HG02840 (cell line): Measurements from ENCODE around the gene MIGA2.

Source experiments
- ATAC-seq: cut with Tn5 transposase; IDR thresholded peaks from one replicate; pipeline ENCODE4 v1.9.1; 2021; ENCODE audit warnings: mild to moderate bottlenecking, moderate library complexity, moderate number of reproducible peaks; ENCODE audit not compliant: unreplicated experiment, low FRiP score

MIGA2 gene

DNA sequence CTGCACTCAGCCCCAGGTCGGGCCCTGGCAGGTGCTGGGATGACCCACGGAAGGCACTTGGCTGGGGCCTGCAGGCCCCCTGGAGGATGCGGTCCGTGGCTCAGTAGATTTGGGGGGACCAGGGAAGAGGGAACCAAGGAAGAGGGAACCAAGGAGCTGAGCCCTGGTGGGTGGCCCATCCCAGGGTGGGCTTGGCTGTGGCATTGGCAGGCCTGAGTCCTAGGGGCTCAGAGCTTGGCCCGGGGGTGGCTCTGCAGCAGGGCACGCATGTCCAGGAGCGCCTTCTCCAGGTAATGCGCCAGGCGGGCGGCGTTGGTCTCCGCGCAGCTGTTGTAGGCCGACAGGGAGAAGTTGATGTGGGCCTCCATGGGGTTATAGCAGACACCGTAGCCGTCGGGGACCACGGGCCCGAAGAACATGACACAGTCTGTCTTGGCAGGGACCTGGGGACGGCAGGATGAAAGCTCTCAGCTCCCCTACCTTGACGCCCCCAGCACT is 58.8 kb downstream of the MIGA2 start:
- ATAC-seq: no peak

DNA sequence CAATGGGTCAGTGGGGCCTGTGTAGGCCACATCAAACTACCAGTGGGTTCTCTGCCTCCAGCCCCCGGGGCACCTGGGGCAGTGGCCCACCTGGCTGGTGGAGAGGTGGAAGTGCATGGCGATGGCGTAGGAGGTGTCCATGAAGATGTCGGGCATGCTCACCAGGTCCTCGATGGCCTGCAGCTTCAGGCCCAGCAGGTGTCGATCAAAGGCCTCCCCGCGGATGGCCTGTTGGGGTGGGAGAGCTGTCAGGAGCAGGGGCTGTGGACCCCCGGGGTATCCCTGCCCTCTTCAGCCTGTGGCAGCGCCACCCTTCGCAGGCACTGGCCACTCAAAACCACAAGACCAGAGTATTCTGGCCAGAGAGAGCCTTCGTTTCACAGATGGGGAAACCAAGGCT is 59.5 kb downstream of the MIGA2 start:
- ATAC-seq: no peak

DNA sequence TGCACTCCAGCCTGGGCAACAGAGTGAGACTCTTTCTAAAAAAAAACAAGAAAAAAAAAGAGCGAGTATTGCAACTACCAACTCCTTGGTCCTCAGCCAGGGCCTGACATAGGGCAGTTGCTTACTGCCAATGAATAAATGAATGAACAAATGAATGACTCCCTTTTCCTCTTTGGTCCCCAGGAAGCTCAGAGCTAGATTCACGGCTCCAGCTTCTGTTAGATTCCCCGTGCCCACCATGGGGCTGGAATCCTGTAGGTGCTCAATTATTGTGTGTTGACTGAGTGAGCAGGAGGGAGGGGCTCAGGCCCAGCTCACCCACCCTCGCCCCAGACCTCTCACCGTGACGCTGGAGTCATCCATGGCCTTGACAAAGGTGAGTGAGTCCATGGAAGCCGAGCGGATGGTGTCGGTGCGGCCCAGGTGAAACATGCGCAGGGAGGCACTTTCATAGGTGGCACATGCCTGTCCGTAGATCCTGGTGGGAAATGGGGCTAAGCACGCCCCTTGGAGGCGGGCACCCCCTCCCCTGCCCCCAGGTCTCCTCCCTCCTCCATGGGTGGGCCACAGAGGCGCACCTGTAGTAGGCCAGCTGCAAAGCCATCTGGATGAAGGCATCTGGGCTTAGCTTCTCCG is 61.4 kb downstream of the MIGA2 start:
- ATAC-seq: no peak

DNA sequence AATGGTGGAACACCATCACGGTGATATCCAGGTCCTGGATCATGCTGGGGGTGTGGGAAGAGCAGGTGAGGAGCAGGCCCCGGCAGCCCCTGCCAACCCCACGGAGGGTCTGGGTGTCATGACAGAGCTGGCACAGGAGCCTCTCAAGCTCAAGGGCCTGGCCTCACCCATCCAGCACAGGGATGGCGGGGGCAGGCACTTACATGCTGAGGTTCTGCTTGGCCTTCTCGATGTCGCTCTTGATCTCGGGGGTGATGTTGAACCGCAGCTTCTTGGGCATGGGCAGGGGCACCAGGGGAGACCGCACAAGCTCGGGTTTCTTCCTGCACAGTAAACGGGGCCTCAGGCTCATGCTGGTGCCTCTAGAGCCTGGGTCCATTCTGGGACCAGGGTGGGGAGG is 61.9 kb downstream of the MIGA2 start:
- ATAC-seq: no peak

DNA sequence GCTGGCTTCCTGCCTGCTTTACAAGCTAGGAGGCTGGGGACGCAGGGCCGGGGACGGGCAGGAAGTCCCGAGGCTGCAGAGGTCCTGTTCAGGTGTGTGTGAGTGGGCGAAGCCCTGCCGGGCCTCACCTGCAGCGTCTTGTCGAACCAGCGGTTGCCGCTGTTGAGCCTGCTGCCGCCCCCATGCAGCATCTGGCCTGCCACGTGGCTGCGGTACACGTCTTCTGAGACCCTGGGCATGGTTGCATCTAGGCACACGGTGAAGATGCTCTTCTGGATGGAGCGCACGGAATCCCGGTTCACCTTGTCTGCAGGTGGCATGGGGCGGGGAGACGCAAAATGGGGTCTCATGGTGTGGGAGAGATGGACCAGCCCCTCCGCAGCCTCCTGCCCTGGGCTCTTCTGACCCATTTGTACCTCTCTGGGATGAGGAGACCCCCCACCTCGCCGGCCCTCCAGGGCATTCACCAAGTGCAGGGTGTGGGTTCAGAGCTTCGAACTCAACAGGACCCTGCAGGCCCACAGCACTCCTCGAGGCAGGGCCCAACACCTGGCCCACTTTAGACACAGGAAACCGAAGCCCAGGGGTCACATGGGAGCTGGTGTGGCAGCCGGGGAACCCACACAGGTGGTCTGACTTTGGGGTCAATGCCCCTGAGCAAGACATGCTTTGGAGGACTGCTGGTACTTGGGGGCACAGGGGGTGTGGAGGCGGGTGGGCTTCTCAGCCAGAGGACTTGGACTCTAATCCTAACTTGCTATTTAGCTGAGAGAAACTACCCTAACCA is 64.2 kb downstream of the MIGA2 start:
- ATAC-seq: no peak

DNA sequence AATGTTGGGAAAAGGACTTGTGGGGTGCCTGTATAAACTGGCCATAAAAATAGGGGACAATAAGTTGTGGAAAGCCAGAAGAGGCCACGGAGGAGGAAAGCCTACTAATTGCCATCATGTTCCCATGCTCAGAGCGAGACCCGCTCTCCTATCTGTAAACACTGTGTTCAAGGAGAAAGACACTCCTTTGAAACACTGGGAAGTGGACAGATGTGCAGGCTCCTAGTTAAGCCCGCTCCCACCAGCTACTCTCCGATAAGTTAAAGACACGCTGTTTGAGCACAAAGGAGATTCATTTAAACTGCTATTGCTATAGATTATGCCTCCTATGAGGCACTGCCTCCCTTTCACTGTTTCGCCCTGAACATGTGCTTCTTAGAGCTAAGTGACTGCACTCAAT is 64.9 kb downstream of the MIGA2 start:
- ATAC-seq: no peak

DNA sequence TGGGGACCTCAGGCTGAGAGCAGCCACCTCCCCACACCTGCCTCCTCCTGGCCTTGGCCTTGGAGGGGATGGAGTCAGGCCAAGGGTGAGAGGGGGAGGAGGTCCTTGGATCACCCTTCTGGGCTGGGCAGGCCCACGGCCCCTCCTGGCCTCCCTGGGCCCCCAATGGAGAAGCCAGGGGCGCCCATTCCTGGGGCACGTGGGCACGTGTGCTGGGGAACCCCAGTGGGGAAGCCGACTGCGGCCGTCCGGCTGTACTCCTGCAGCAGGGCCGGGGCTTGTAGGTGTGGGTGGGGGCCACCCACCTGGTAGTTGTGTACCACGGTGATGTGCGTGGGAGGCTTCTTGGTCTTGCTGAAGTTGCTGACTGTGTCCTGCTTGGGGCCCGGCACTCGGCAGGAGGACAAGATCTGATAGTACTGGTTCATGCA is 65.7 kb downstream of the MIGA2 start:
- no peak for ATAC-seq

DNA sequence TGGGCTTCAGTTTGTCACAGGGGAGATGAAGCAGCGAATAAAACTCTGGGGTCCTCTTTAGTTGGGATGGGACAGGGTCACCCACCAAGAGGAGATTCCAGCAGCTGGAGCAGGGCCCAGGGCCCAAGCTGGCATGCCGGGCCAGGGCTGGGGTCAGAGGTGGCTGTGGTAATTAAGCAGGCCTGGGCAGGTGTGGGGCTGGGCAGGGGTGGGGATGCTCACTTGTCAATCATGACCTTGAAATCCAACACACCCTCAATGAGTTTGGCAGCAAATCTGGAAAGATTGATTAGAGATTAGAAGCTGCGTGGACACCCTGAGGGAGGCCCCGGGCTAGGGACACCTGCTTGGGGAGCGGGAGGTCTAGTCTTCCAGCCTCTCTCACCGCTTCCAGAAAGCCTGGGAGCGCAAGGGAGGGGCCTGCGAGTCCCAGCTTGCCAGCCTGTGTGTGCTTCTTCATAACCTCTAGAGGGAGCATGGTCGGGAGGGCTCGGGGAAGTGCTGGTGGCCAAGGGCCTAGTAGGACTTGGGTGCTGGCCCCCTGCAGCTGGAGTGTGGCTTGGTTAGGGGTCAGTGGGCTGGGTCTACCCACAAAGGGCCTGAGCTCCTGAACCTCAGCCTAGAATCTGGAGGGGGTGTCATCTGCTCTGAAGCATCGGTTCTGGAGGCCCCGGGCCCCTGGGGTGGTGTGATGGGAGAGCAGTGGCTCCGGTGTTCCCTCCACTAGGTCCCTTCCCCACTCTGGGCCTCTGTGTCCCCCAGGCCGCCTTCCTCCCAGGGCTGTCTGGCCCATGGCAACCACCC is 66.6 kb downstream of the MIGA2 start:
- no peak for ATAC-seq

DNA sequence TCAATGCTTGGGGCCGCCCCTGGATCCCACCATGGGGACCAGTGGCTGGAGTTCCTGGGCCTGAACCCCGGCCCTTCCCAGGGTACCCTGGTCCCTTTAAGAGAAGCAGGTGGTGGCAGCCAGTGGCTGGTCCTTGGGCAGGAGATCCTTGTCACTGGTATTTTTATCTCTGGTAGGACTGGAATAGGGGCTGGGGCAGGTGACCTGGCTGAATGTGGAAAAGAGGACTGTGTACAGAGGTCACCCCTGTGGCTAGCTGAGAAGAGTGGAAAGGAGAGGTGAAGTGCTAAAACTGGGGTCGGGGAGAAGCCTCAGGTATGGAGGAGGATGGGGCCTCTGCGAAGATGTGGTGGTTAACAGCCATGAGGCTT is 67.2 kb downstream of the MIGA2 start:
- no peak for ATAC-seq

DNA sequence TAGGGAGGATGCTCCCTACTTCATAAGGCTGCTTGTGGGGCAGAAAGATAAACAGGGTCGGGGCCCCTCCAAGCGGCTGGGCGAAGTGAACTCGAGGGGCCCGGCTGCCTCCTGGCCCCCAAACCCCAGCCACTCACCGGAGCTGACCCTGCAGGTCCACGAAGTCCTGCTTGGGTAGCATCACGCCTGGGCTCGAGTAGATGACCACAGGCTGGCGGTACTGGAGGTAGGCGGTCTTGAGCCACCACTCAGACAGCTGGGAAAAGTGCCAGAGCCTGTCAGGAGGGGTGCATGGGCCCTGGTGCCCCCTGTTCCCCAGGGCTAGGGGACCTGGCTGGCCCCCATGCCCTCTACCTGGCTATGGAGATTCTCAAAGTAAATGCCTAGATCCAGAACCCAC is 67.6 kb downstream of the MIGA2 start:
- ATAC-seq: no peak

DNA sequence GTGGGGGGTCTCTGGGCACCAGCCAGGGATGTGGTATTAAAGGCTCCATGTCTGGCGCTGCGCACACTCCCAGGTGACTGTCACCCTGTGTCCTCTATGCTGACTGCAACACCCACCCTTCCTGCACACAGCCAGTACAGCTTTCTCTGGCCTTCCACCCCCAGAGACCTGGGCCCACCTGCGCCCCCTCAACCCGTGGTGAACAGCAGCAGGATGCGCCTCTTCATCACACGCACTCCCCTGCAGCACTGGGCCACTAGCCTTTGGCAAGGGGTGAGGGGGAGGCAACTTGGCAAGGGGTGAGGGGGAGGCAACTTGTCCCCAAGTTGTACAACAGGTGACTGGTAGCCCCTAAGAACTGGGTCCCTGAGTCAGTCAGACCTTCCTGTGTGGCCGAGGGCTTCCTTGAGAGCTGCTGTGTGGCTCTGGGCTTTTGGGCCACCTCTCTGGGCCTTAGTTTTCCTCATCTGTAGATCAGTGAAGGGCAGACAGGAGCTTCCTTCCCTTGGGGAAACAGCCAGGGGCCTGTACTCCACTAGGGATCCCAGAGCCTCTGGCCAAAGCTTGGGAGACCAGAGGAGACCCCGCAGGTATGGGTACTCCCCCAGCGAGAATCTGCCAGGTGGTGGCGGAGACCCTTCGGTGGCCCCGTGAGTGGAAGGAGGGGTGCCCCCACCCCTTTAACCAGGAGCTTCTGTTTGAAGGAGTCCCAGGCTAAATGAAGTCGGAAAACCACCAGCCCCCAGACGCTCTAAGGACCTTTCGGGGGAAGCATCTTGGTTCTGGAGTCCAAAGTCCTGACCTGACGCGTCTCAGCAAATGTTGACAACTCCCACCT is 69.7 kb downstream of the MIGA2 start:
- ATAC-seq: no peak

DNA sequence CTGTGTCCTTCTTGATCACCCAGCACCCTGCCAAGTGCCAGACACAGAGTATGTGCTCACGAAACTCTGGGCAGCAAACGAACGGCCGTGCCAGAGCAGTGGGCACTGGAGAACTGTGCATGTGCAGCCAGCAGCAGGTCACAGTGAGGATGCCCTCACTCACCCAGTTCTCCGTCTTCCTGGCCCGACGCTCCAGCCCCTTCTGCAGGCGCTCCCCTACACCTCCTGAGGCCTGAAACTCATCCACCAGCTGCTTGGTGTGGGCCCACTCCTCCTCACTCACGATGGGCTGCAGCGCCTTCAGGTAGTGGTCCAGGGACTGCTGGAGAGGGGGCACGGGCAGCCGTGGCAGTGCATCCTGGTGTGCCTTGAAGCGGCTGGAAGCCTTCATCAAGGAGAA is 71.2 kb downstream of the MIGA2 start:
- ATAC-seq: no peak

DNA sequence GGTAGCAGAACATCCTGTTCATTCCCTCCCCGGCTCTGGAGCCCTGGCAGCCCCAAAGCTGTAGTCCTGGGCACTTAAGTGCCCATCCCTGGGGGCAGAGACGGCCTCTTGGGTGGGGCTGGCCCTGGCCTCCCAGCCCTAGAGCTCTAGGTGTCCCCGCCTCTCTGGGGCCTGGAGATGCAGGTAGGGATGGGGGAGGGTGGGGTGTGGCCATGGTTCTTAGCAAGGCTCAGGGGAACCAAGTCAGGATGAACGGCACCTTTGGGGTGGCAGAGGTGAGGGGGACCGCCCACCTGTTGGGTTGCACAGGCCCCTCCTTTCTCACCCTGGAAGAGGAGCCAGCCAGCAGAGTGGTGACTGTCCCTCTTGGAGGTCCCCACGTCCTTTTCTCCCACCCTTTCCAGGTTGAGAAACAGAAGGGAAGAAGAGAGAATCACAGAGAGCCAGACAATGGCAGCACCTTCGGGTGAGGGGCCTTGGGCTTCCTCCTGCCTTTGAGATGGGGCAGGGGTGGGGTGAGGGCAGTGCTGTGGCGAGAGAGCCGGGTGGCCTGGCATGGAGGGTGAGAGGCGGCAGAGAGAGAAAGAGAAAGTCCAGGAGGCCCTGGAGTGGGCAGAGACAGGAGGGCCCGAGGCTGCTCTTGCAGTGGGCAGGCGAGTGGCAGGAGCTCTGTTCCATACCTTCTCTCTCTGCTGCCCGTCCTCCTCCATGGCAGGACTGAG is 71.8 kb downstream of the MIGA2 start:
- ATAC-seq: no peak

DNA sequence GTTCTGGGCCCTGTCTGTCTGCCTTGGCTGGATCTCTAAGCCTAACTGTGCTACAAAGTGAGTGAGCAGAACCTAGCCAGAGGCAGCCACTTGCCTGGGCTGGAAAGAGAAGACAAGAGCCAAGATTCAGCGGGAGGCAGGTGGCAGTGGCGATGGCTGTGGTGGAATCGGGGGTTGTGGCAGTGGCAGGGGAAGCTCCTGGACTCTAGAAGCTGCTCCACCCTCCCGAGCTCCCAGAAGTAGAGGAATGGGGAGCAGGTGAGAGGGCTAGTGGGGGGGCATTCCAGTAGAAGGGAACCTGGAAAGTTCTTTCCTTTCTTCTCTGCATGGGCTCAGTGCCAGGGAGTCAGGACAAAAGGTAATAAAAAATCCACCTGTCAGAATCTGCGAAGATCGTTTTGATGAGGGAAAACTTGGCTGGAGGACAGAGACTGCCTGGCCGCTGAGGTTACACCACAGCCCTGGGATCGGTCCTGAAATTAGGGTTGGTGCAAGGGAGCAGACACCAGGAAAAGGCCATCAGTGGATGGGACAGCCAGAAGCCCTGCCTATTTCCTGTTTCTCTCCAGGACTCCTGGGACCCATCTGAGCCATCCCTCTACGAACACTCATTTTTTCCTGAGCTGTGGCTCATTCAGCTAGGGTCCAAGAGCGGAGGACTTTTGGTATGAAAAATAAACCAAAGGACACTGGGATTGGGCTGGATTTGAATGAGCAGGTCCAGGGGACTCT is 72.5 kb downstream of the MIGA2 start:
- ATAC-seq: no peak

DNA sequence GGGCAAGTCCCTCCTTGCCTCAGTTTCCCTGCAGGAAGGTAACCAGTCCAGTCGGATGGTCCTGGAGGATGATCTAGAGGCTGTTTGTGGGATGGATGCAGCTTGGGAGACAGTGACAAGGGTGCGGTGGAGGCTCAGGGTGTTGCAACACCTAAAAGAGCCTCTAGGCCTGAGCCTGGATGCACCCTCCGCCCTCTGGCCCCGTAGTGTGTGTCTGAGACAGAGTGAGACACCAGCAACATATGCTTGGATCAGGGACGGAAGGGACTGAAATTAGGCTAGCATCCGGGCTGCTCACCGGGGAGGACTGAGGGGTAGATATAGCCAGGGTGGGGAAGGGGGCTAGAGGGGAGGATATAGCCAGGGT is 73.1 kb downstream of the MIGA2 start:
- no peak for ATAC-seq

DNA sequence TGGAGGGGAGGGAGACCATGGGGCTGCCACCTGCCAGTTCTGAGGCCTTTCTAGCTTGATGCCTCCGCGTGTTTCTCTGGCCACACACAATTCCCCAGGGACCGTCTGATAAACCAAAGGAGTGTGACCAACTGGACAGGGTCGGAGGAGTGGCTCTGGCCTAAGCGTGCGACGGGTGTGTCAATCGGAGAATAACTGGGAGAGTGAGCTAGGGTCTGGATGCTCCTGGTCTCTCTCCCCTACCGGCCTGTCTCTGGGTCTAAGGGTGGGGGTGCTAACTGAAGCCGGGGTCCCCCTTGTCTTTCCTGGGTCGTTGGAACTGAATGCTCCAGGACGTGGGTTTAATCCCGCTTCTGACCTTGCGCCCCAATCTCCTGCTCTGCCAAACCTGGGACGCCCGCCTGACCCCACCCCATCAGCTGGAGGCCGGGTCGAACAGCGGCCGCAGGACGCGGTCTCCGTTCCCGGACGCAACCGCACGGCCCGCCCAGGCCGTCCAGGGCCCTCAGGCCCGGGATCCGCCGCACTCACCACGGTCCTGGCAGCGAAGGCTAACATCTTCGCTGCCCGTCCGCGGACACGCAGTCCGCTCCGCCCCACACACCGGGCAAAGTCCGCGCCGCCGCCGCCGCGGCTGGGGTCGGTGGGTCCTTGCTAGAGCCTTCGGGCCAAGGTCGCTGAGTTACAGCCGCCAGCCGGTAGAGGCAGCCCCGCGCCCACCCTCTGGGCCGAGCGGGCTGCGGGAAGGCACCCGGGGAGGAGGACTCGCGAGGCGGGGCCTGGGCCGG is 73.7 kb downstream of the MIGA2 start:
- peak; percentile 9 for ATAC-seq

DNA sequence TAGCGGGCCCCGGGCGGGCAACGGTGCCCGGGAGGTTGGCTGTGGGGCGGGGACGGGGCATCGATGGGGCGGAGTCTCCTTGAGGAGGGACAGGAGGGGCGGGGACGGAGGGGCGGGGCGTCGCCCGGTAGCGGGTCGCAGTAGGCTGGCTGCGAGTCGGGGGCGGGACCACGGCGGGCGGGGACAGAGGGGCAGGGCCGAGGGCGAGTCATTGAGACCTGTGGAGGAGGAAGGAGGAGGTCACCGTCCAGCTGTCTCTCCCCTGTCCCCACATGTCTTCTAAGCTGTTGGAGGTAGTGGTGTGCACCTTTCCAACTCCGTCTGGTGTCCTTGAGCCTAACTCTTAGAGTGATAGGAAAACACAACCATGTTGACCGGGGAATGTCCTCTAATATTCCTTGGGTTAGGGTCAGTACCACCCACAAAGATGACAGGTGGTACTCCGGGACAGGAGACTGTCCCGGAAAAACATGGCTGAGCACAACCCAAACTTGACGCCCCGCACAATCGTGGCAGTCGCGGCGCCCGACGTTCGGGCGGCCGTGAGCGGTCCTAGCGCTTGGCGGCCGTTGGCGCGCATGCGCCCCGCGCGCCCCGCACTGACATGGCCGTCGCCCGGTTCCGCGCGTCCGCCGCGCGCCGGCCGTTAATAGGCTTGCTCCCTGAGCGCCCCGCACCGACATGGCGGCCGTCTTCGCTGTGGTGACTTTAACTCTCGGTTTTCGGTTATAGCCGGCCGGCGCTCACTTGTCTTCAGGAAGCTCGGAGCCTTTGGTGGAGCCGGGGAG is 74.5 kb downstream of the MIGA2 start, which contains the start of the genes CRAT and PTPA:
Gene CRAT, minus strand, starts transcription at position 54 of the 788 bp plus-strand sequence. CDS start 284 bp downstream, outside the sequence.
Gene PTPA, plus strand, starts transcription at position 676 of the 788 bp plus-strand sequence. CDS start 186 bp downstream, outside the sequence.
- ATAC-seq: peak; percentile 70
